ENCODE data around the gene STK40.

STK40 gene

DNA sequence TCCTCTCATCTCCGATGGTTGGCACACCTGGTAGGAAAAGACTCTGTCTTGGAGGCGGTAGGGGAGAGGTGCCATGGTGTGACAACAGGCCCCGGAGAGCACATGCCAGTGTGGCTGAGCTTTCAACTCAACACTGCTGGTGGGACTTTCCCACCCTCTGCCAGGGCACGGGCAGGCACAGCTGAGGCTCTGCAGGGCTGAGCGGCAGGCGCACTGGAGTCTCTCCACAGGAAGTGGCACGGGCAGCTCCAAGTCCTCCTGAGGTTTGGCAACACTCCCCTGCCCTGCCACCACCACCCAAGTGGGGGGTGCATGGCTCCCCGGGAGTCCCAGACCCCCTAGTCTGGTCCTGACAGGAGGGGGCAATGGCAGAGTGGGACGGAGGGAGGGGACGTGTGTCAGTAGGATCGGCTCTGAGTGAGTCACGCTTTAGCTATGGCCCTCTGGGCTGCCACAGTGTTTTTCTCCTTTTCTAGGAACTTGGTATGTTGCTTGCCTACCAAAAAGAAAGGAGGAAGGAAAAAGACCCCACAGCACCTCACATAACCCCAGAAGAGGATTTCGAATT, 35.0 kb downstream of the STK40 start:
- TF ChIP-seq, protein P1, sequence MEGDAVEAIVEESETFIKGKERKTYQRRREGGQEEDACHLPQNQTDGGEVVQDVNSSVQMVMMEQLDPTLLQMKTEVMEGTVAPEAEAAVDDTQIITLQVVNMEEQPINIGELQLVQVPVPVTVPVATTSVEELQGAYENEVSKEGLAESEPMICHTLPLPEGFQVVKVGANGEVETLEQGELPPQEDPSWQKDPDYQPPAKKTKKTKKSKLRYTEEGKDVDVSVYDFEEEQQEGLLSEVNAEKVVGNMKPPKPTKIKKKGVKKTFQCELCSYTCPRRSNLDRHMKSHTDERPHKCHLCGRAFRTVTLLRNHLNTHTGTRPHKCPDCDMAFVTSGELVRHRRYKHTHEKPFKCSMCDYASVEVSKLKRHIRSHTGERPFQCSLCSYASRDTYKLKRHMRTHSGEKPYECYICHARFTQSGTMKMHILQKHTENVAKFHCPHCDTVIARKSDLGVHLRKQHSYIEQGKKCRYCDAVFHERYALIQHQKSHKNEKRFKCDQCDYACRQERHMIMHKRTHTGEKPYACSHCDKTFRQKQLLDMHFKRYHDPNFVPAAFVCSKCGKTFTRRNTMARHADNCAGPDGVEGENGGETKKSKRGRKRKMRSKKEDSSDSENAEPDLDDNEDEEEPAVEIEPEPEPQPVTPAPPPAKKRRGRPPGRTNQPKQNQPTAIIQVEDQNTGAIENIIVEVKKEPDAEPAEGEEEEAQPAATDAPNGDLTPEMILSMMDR (IDR thresholded peaks at IDR 0.05; ENCODE audit: insufficient read depth, missing control alignments): no peak
- DNase-seq (ENCODE audit: insufficient read length, low spot score) (no peak), FAIRE-seq (no peak)

DNA sequence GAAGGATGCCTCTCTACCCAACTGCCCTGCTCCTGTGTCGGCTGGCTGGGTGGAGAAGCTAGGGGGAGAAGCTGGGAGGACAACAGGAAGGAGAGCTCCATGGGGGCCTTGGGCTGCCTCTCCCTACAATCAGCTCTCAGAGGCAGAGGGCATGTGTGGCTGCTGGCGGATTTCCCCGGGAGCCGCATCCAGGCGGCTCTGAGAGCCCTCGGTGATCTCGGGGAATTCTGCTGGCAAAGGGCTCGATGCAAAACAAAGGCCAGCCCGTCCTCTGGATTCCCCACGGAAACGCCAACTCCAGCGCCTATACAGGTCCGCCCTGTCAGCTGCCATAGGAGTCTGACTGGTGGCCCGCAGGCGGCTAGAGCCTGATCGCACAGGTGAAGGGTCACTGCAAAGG, 35.9 kb downstream of the STK40 start:
- TF ChIP-seq, protein P1 (IDR thresholded peaks at IDR 0.05; ENCODE audit: insufficient read depth, missing control alignments): no peak
- DNase-seq (ENCODE audit: insufficient read length, low spot score): no peak
- no peak for FAIRE-seq

DNA sequence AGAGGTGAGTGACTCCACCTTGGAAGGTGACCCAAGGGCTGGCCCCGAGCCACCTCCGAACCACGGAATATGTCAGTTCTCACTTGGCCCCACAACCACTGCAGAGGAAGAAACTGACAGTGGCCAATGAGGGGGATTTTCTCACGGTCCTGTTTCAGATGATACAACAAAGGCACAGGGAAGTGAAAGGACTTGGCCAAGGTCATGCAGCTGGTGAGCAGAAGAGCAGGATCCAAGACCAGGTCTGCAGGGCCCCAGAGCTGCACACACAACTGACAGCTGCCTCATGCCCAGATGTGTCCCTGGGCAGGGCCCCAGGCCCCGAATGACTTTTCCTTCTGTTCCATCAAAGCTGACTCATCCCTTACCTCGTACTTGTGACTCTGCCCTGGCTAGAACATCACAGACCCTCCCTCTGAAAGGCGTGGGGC, 36.5 kb downstream of the STK40 start:
- FAIRE-seq (no peak), DNase-seq (ENCODE audit: insufficient read length, low spot score) (no peak)
- TF ChIP-seq, protein P1 (IDR thresholded peaks at IDR 0.05; ENCODE audit: insufficient read depth, missing control alignments): no peak

DNA sequence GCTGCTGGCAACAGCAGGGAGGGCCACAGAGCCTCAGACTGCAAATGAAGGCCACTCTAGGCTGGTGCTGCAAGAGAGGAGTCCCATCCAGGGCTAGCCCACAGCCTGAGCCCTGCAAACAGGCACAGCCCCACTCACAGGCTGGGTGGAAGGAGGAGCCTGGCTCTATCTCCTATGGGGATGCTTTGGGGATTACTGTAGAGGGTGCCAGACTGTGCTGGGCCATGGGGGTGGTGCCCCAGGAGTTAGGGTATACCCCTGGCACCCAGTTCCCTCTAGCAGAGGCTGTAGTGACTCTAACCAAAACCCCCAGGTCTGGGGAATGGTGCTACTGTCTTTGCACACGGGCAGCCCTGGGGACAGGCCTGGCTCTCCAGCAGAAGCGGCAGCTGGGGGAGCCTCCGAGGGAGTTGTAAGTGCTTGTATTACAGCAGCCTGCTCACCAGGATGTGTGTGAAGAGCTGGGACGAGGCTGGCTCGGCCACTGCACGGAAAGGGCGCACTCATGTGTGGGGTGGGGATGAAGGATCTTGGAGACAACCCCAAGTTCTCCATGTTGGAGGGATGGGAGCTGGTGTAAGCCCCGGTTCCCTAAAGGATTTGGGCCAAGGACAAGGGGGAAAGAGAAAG, 38.9 kb downstream of the STK40 start:
- DNase-seq (ENCODE audit: insufficient read length, low spot score) (no peak), FAIRE-seq (no peak)

DNA sequence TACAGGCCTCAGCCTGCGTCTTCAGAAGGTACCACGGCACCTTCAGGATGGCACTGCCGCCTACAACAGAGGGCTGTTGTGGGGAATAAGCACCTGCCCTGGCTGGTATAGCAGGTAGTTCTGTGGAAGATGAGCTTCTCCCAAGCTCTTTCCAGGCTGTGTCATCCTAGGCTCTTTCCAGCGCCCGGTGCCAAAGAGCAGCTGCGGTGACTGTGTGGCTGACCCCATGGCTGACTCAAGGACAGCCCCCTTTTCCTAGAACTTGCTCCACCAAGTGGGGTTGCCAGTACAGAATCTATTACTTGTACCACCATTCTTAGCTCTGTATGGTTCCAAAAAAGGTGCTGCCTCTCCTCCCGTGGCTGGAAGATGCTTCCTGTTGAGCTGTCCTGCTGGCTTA, 40.4 kb downstream of the STK40 start:
- DNase-seq (ENCODE audit: insufficient read length, low spot score) (no peak), FAIRE-seq (no peak)
- TF ChIP-seq, protein P1 (IDR thresholded peaks at IDR 0.05; ENCODE audit: insufficient read depth, missing control alignments): no peak

More for the DNA sequence above, 38.9 kb downstream of the STK40 start:
- TF ChIP-seq, protein P1 (IDR thresholded peaks at IDR 0.05; ENCODE audit: insufficient read depth, missing control alignments): no peak

DNA sequence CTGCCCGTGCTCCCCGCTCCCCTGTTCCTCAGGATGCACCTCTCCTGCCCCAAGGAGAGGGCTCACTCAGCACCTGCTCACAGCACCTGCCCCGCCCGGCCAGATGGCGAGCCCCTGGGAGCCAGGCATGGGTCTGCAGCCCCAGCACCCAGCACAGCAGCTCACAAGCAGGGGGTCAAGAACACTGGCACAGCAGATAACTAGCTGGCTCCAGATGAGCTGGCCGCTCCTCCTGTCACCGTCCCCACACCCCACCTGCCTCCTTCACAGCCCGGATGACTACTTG, 41.4 kb downstream of the STK40 start:
- no peak for DNase-seq (ENCODE audit: insufficient read length, low spot score)
- TF ChIP-seq, protein P1 (IDR thresholded peaks at IDR 0.05; ENCODE audit: insufficient read depth, missing control alignments): no peak
- FAIRE-seq: no peak

DNA sequence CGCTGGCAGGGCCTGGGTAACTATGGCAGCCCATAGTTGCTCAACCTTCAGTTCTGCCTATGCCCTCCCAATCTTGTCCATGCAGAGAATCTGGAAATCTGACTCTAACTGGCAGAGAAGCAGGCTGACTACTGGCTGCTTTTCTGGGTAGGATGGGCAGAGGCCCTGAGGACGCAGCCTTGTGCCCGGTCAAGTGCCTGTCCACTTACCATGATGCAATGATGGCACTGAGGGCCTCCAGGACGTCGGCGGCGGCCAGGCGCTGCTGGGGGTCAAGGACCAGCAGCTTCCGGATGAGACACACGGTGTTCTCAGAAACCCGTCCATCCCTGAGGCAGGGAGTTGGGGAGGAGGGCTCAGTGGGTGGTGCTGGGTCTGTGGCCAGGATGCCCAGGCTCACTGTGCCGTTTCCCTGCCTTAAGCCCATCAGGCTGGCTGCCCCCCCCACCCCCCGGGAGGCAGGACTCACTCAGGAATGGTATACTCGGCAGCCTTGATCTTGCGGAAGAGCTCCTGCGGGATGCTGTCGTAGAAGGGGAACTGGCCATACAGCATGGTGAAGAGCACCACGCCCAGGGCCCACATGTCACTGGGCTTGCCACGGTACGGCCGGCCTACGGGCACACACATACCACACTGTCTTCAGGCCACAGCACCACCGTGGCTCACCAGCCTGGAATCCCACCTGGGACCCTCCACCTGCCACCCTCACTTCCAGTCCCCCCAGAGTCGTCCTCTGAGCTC, 41.9 kb downstream of the STK40 start:
- DNase-seq (ENCODE audit: insufficient read length, low spot score) (no peak), FAIRE-seq (no peak)
- TF ChIP-seq, protein P1 (IDR thresholded peaks at IDR 0.05; ENCODE audit: insufficient read depth, missing control alignments): no peak
